MM.1S (cell line): ENCODE data around the gene LDLRAD4.

Experiments
- DNase-seq: peaks from one replicate; pipeline ENCODE4 v3.0.0-alpha.2; 2015
- H2AFZ ChIP-seq: fragments of 300-600 bp; sonication (generic); 2 replicates; pipeline ENCODE4 v1.6.0; 2016; ENCODE audit warnings: antibody characterized with exemption, low read length
- H3F3A ChIP-seq: fragments of 300-600 bp; sonication (generic); 2 replicates; pipeline ENCODE4 v1.6.1; 2016; ENCODE audit warnings: mild to moderate bottlenecking, antibody characterized with exemption, low read length, moderate library complexity, mixed read lengths; ENCODE audit not compliant: insufficient read depth
- H3K27ac ChIP-seq: fragments of 300-600 bp; sonication (generic); 2 replicates; pipeline ENCODE4 v1.5.1; 2016; ENCODE audit warnings: mild to moderate bottlenecking, low read length
- H3K27me3 ChIP-seq: fragments of 300-600 bp; sonication (generic); replicated peaks from 2 replicates; pipeline ENCODE4 v1.6.0; 2016; ENCODE audit warnings: low read length; ENCODE audit not compliant: insufficient read depth
- H3K36me3 ChIP-seq: fragments of 300-600 bp; sonication (generic); replicated peaks from 2 replicates; pipeline ENCODE4 v1.6.1; 2016; ENCODE audit warnings: mild to moderate bottlenecking, low read length, mixed read lengths; ENCODE audit not compliant: insufficient read depth
- H3K4me1 ChIP-seq: fragments of 300-600 bp; sonication (generic); 2 replicates; pipeline ENCODE4 v1.6.1; 2016; ENCODE audit warnings: low read length, mixed read lengths
- H3K4me2 ChIP-seq: fragments of 300-600 bp; sonication (generic); 2 replicates; pipeline ENCODE4 v1.6.0; 2016; ENCODE audit warnings: low read depth, low read length
- H3K4me3 ChIP-seq: fragments of 300-600 bp; sonication (generic); 2 replicates; pipeline ENCODE4 v1.5.1; 2016; ENCODE audit warnings: low read length, mixed read lengths
- H3K79me2 ChIP-seq: fragments of 300-600 bp; sonication (generic); 2 replicates; pipeline ENCODE4 v1.6.1; 2016; ENCODE audit warnings: mixed run types, low read length, mixed read lengths
- H3K9ac ChIP-seq: fragments of 300-600 bp; sonication (generic); 2 replicates; pipeline ENCODE4 v1.6.1; 2016; ENCODE audit warnings: low read length, mixed read lengths
- H3K9me2 ChIP-seq: fragments of 300-600 bp; sonication (generic); replicated peaks from 2 replicates; pipeline ENCODE4 v1.6.1; 2016; ENCODE audit warnings: mild to moderate bottlenecking, low read length, mixed read lengths; ENCODE audit not compliant: insufficient read depth
- H3K9me3 ChIP-seq: fragments of 300-600 bp; sonication (generic); replicated peaks from 2 replicates; pipeline ENCODE4 v1.6.1; 2016; ENCODE audit warnings: mild to moderate bottlenecking, low read length, mixed read lengths; ENCODE audit not compliant: insufficient read depth
- H4K20me1 ChIP-seq: fragments of 300-600 bp; sonication (generic); 2 replicates; pipeline ENCODE4 v1.6.1; 2016; ENCODE audit warnings: mild to moderate bottlenecking, low read length, moderate library complexity, mixed read lengths; ENCODE audit not compliant: insufficient read depth
- CTCF ChIP-seq: fragments of 300-600 bp; sonication (generic); IDR thresholded peaks from 2 replicates; pipeline ENCODE4 v1.5.1; 2016; ENCODE audit warnings: antibody characterized with exemption, low read length, mixed read lengths
- EZH2 ChIP-seq: fragments of 300-600 bp; sonication (generic); optimal IDR thresholded peaks from 2 replicates; pipeline ENCODE3; 2017; ENCODE audit warnings: low read depth, mild to moderate bottlenecking, antibody characterized with exemption, low read length, mixed read lengths
- EZH2phosphoT487 ChIP-seq: fragments of 300-600 bp; sonication (generic); IDR thresholded peaks from 2 replicates; pipeline ENCODE4 v1.6.1; 2018; ENCODE audit warnings: antibody characterized with exemption, low read length

Gene LDLRAD4

GRCh38 chr18:13454363-13455150 lies 236.0 kb downstream of the LDLRAD4 start:
- no peaks in the 10 kb centered on the region for H3K9me2 ChIP-seq
- H3K79me2 ChIP-seq, result no peaks in the 10 kb centered on the region
- H3K4me3 ChIP-seq, result no peak overlapping the region
- TF ChIP-seq EZH2 (no peak), CTCF (no peak), EZH2phosphoT487 (no peak)
- no peaks in the 10 kb centered on the region for H3K36me3 ChIP-seq
- no peak overlapping the region for H3K4me2 ChIP-seq
- no peaks in the 10 kb centered on the region for H3K27me3 ChIP-seq
- H3K9ac ChIP-seq, result no peak overlapping the region
- H2AFZ ChIP-seq, result no peak overlapping the region
- H3F3A ChIP-seq, result no peaks in the 10 kb centered on the region
- no peaks in the 10 kb centered on the region for H4K20me1 ChIP-seq
- no peaks in the 10 kb centered on the region for H3K9me3 ChIP-seq
- DNase-seq, result no peak
- H3K4me1 ChIP-seq, result no peaks in the 10 kb centered on the region
- H3K27ac ChIP-seq, result no peak overlapping the region

GRCh38 chr18:13455471-13455870 lies 236.9 kb downstream of the LDLRAD4 start:
- no peaks in the 10 kb centered on the region for H3K79me2 ChIP-seq
- no peak for DNase-seq
- H3K4me3 ChIP-seq, result no peak overlapping the region
- no peaks in the 10 kb centered on the region for H3K36me3 ChIP-seq
- H3K9ac ChIP-seq, result no peak overlapping the region
- H3K9me3 ChIP-seq, result no peaks in the 10 kb centered on the region
- no peaks in the 10 kb centered on the region for H3F3A ChIP-seq
- H3K4me1 ChIP-seq, result no peaks in the 10 kb centered on the region
- no peak for TF ChIP-seq CTCF
- no peak for TF ChIP-seq EZH2
- no peak for TF ChIP-seq EZH2phosphoT487
- no peak overlapping the region for H2AFZ ChIP-seq
- H4K20me1 ChIP-seq, result no peaks in the 10 kb centered on the region
- no peak overlapping the region for H3K27ac ChIP-seq
- H3K9me2 ChIP-seq, result no peaks in the 10 kb centered on the region
- no peak overlapping the region for H3K4me2 ChIP-seq
- H3K27me3 ChIP-seq, result no peaks in the 10 kb centered on the region

GRCh38 chr18:13455960-13456481 lies 237.5 kb downstream of the LDLRAD4 start:
- no peaks in the 10 kb centered on the region for H3K9me2 ChIP-seq
- H3K4me3 ChIP-seq, result no peak overlapping the region
- no peaks in the 10 kb centered on the region for H3K4me1 ChIP-seq
- H3K27me3 ChIP-seq, result no peaks in the 10 kb centered on the region
- H3F3A ChIP-seq, result no peaks in the 10 kb centered on the region
- no peaks in the 10 kb centered on the region for H4K20me1 ChIP-seq
- no peak for DNase-seq
- no peak for TF ChIP-seq CTCF
- no peak for TF ChIP-seq EZH2
- TF ChIP-seq EZH2phosphoT487, result no peak
- no peak overlapping the region for H3K9ac ChIP-seq
- no peak overlapping the region for H3K27ac ChIP-seq
- H2AFZ ChIP-seq, result no peak overlapping the region
- no peaks in the 10 kb centered on the region for H3K79me2 ChIP-seq
- no peaks in the 10 kb centered on the region for H3K36me3 ChIP-seq
- H3K9me3 ChIP-seq, result no peaks in the 10 kb centered on the region
- no peak overlapping the region for H3K4me2 ChIP-seq
